SU-DHL-6 (cell line): ENCODE results near the gene RGL2.

Experiments
- H2AFZ ChIP-seq: fragments of 200-600 bp; sonication (generic); 2 replicates; pipeline ENCODE4 v1.6.1; 2014; ENCODE audit warnings: low read depth, mild to moderate bottlenecking, moderate library complexity, mixed read lengths, antibody characterized with exemption, low read length; ENCODE audit not compliant: severe bottlenecking
- H3F3A ChIP-seq: fragments of 200-600 bp; shearing (Covaris generic); 2 replicates; pipeline ENCODE4 v1.6.0; 2016; ENCODE audit warnings: antibody characterized with exemption, mild to moderate bottlenecking; ENCODE audit not compliant: insufficient read depth
- H3K27ac ChIP-seq: fragments of 200-600 bp; sonication (generic); 2 replicates; pipeline ENCODE4 v1.5.1; 2016; ENCODE audit warnings: low read depth, mild to moderate bottlenecking, low read length, moderate library complexity, mixed read lengths
- H3K27me3 ChIP-seq: fragments of 200-600 bp; sonication (generic), shearing (Covaris generic); 2 replicates; pipeline ENCODE4 v1.6.0; 2014; ENCODE audit warnings: mild to moderate bottlenecking, low read length
- H3K36me3 ChIP-seq: fragments of 200-600 bp; sonication (generic); 2 replicates; pipeline ENCODE4 v1.6.1; 2014; ENCODE audit warnings: mild to moderate bottlenecking, low read length, mixed read lengths
- H3K4me2 ChIP-seq: fragments of 300-600, 200-600 bp; shearing (Covaris generic), sonication (generic); 2 replicates; pipeline ENCODE4 v1.6.0; 2014; ENCODE audit warnings: low read length, low read depth, mild to moderate bottlenecking; ENCODE audit not compliant: poor library complexity, severe bottlenecking
- H3K4me3 ChIP-seq: fragments of 200-600 bp; sonication (generic); 2 replicates; pipeline ENCODE4 v1.5.1; 2014; ENCODE audit warnings: antibody characterized with exemption, low read length, mild to moderate bottlenecking, mixed read lengths; ENCODE audit not compliant: insufficient read depth, poor library complexity, severe bottlenecking
- H3K79me2 ChIP-seq: fragments of 200-600 bp; sonication (generic); 2 replicates; pipeline ENCODE4 v1.6.1; 2014; ENCODE audit warnings: mild to moderate bottlenecking, low read length, moderate library complexity; ENCODE audit not compliant: insufficient read depth
- H3K9ac ChIP-seq: fragments of 200-600 bp; sonication (generic); 2 replicates; pipeline ENCODE4 v1.7.0; 2014; ENCODE audit warnings: mild to moderate bottlenecking, low read length
- H3K9me2 ChIP-seq: fragments of 200-600 bp; sonication (generic); replicated peaks from 2 replicates; pipeline ENCODE4 v1.6.1; 2014; ENCODE audit warnings: low read length; ENCODE audit not compliant: insufficient read depth
- H3K9me3 ChIP-seq: fragments of 200-600 bp; sonication (generic); 2 replicates; pipeline ENCODE4 v1.6.1; 2014; ENCODE audit warnings: low read length, mixed read lengths; ENCODE audit not compliant: insufficient read depth
- H4K20me1 ChIP-seq: fragments of 200-600 bp; sonication (generic); 2 replicates; pipeline ENCODE4 v1.6.1; 2014; ENCODE audit warnings: low read depth, mild to moderate bottlenecking, antibody characterized with exemption, low read length, moderate library complexity, mixed read lengths
- EZH2phosphoT487 ChIP-seq: fragments of 200-600 bp; sonication (generic), shearing (Covaris generic); conservative IDR thresholded peaks from 2 replicates; pipeline ENCODE4 v1.6.1; 2018; ENCODE audit warnings: mild to moderate bottlenecking, antibody characterized with exemption, low read length, moderate library complexity, mixed read lengths
- TF ChIP-seq, protein P1 (sequence below): fragments of 200-600 bp; sonication (generic); IDR thresholded peaks from one replicate; pipeline ENCODE4 v1.5.1; 2017; ENCODE audit warnings: antibody characterized with exemption, mild to moderate bottlenecking, low read length, moderate library complexity; ENCODE audit not compliant: insufficient read depth, poor library complexity, severe bottlenecking

The RGL2 gene

DNA sequence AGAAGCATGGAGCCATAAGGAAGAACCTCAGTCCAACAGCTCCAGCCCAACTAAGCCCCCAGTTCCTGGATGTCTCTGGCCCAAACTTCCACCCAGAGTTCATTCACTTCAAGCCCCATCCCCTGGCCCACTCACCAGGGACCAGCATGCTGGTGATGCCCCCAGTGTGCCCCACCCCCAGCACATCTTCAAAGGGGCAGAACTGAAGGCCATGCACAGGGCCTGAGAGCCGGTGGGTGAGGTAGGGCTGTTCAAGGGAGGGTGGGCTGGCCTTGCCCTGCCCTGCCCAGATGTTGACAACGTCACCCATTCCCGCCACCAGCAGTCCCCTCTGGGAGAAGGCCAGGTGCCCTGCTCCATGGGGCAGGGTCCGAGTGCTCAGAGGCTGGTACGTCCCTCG lies 18.2 kb downstream of the RGL2 start:
- Histone ChIP-seq H3K4me2 (no peak overlapping the region), H3K9me2 (no peaks in the 10 kb centered on the region), H2AFZ (no peak overlapping the region), H3K27ac (no peak overlapping the region), H4K20me1 (no peaks in the 10 kb centered on the region), H3K36me3 (peaks cover 12% of the 10 kb centered on the region; the same call in 1 of the 2 replicates), H3K27me3 (no peaks in the 10 kb centered on the region), H3F3A (peaks cover 51% of the 10 kb centered on the region), H3K4me3 (no peak overlapping the region), H3K79me2 (peaks cover under 1% of the 10 kb centered on the region; the same call in 1 of the 2 replicates), H3K9me3 (no peaks in the 10 kb centered on the region), H3K9ac (no peak overlapping the region)
- TF ChIP-seq, protein P1, sequence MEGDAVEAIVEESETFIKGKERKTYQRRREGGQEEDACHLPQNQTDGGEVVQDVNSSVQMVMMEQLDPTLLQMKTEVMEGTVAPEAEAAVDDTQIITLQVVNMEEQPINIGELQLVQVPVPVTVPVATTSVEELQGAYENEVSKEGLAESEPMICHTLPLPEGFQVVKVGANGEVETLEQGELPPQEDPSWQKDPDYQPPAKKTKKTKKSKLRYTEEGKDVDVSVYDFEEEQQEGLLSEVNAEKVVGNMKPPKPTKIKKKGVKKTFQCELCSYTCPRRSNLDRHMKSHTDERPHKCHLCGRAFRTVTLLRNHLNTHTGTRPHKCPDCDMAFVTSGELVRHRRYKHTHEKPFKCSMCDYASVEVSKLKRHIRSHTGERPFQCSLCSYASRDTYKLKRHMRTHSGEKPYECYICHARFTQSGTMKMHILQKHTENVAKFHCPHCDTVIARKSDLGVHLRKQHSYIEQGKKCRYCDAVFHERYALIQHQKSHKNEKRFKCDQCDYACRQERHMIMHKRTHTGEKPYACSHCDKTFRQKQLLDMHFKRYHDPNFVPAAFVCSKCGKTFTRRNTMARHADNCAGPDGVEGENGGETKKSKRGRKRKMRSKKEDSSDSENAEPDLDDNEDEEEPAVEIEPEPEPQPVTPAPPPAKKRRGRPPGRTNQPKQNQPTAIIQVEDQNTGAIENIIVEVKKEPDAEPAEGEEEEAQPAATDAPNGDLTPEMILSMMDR: no peak
- TF ChIP-seq EZH2phosphoT487: no peak

DNA sequence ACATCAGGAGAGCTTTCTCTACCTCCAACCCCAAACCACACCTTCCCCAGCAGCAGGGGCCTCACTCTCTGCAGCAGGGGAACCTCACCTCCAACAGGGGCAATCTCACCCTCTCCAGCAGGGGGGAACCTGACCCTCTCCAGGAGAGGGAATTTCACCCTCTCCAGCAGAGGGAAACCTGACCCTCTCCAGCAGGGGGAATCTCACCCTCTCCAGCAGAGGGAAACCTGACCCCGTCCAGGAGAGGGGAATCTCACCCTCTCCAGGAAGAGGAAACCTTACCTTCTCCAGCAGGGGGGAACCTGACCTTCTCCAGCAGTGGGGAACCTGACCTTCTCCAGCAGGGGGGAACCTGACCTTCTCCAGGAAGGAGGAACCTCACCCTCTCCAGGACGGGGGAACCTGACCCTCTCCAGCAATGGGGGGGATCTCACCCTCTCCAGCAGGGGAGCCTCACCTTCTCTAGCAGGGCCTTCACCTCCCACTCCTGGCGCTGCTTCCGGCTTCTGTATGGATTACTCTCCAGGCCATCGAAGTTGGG lies 18.7 kb downstream of the RGL2 start:
- no peak overlapping the region for H3K27ac ChIP-seq
- no peak overlapping the region for H3K4me2 ChIP-seq
- no peaks in the 10 kb centered on the region; the same call in 1 of the 2 replicates for H4K20me1 ChIP-seq
- peaks cover 56% of the 10 kb centered on the region for H3F3A ChIP-seq
- peaks cover 6% of the 10 kb centered on the region for H3K79me2 ChIP-seq
- TF ChIP-seq, protein P1: peak; percentile 56
- no peak for TF ChIP-seq EZH2phosphoT487
- H3K4me3 ChIP-seq: no peak overlapping the region
- H3K9me2 ChIP-seq: no peaks in the 10 kb centered on the region
- peaks cover 14% of the 10 kb centered on the region; the same call in 1 of the 2 replicates for H3K36me3 ChIP-seq
- H3K9ac ChIP-seq: no peak overlapping the region
- no peaks in the 10 kb centered on the region for H3K27me3 ChIP-seq
- no peaks in the 10 kb centered on the region for H3K9me3 ChIP-seq
- no peak overlapping the region for H2AFZ ChIP-seq

DNA sequence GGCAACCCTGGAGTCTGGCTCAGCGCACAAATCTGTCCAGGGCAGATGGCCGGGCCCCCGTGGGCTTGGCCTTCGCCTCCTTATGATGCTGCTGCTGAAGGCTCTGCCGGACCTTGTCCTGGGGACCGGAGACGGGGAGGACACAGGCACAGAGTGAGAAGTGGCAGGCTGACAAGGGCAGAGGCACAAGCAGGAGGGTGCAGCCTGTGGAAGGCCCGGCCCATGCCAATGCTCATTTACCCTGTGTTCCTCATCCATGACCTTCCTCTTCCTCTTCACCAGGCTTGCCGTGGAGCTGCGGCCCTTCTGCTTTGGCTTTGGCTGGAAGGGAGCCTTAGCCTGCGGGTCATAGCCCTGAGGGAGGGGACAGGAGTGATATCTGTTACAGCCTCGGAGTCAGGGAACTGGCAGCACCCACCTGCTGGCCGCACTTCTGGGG lies 19.5 kb downstream of the RGL2 start:
- Histone ChIP-seq H3K27me3 (no peaks in the 10 kb centered on the region), H3K9me2 (no peaks in the 10 kb centered on the region), H3K79me2 (peaks cover 13% of the 10 kb centered on the region), H3K4me2 (no peak overlapping the region), H3F3A (peaks cover 64% of the 10 kb centered on the region), H4K20me1 (peaks cover 5% of the 10 kb centered on the region; the same call in 1 of the 2 replicates), H3K27ac (no peak overlapping the region), H3K36me3 (peaks cover 14% of the 10 kb centered on the region; the same call in 1 of the 2 replicates), H3K9ac (no peak overlapping the region), H3K9me3 (no peaks in the 10 kb centered on the region), H3K4me3 (no peak overlapping the region), H2AFZ (no peak overlapping the region)
- no peak for TF ChIP-seq EZH2phosphoT487
- TF ChIP-seq, protein P1: no peak
